Measurements from ENCODE around the gene ZCCHC7. TPM values are rescaled to one million over a fixed set of nuclear protein-coding genes. Genes with fewer than 3 reads are reported as not detected.

ZCCHC7 gene
- total and polyA plus RNA-seq, 5 donors = 4.6 to 17.1 (median 13.8) TPM

DNA sequence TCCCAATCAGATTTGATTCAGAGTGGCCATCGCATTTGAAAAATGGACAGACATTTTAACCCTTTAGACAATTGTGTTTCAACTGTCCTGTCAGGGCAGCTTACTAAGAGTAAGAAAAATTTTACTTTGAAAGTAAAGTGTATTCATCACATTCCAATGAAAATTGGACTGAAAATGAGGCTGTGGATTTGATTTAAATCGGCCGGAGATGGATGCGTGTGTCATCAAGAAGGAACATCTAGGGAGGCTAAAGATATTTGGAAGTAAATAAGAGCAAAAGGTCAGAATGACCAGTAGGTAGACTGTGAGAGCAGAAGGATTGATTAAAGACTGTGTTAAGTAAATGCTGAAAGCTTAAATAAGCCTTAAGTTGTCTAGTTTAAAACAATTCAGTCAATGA, 1.5 kb downstream of the ZCCHC7 start:
- ATAC-seq (no peak), DNase-seq (no peak)
- Histone ChIP-seq H3K27me3 (ENCODE audit: control insufficient read depth, insufficient read depth) (no peaks in the 10 kb centered on the region), H3K9me3 (ENCODE audit: control insufficient read depth, low read length) (no peaks in the 10 kb centered on the region), H3K4me1 (ENCODE audit: control insufficient read depth, insufficient read depth, low read length) (no peaks in the 10 kb centered on the region), H3K27ac (ENCODE audit: low read length) (no peak overlapping the region), H3K4me3 (ENCODE audit: low read length) (no peak overlapping the region)
- 70% methylated on average over 4 of the region's 4 CpGs for WGBS
- intact Hi-C loops (cut with DNase I) = no loop called here

DNA sequence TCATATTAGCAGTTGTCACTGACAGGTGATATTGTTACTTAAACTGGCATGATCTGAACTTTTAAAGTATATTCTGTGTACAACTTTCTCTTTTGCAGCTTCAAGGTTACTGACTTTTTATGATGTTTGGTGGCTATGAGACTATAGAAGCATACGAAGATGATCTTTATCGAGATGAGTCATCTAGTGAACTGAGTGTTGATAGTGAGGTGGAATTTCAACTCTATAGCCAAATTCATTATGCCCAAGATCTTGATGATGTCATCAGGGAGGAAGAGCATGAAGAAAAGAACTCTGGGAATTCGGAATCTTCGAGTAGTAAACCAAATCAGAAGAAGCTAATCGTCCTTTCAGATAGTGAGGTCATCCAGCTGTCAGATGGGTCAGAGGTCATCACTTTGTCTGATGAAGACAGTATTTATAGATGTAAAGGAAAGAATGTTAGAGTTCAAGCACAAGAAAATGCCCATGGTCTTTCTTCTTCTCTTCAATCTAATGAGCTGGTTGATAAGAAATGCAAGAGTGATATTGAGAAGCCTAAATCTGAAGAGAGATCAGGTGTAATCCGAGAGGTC, 5.9 kb downstream of the ZCCHC7 start:
- intact Hi-C loops (cut with DNase I) = no loop called here
- 80% methylated on average over 6 of the region's 6 CpGs for whole genome bisulfite sequencing
- Histone ChIP-seq H3K4me1 (ENCODE audit: control insufficient read depth, insufficient read depth, low read length) (no peaks in the 10 kb centered on the region), H3K27ac (ENCODE audit: low read length) (no peak overlapping the region), H3K9me3 (ENCODE audit: control insufficient read depth, low read length) (no peaks in the 10 kb centered on the region), H3K4me3 (ENCODE audit: low read length) (no peak overlapping the region), H3K27me3 (ENCODE audit: control insufficient read depth, insufficient read depth) (no peaks in the 10 kb centered on the region)
- ATAC-seq (no peak), DNase-seq (no peak)

DNA sequence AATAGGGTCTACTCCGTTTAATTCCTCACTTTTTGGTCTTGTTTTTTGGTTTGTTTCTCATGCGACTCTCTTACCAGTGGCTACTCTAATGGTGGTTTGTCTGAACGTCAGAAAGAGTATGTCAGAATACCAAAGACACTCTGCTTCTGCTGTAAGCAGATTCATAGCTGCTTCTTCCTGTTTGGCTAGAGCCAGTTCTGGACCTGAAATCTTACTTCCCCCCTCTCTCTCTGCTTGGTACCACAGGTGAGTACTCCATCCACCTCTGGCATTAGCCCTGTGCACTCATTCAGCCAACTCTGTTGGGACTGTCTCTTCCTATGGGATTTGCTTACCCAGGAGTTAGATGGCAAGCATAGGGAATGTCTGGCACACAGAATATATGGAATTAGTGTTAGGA, 6.6 kb downstream of the ZCCHC7 start:
- no peaks in the 10 kb centered on the region for H3K9me3 ChIP-seq (ENCODE audit: control insufficient read depth, low read length)
- H3K4me1 ChIP-seq (ENCODE audit: control insufficient read depth, insufficient read depth, low read length) = no peaks in the 10 kb centered on the region
- no peak overlapping the region for H3K27ac ChIP-seq (ENCODE audit: low read length)
- no peak overlapping the region for H3K4me3 ChIP-seq (ENCODE audit: low read length)
- intact Hi-C loops (cut with DNase I) = no loop called here
- H3K27me3 ChIP-seq (ENCODE audit: control insufficient read depth, insufficient read depth) = no peaks in the 10 kb centered on the region
- 96% methylated on average over 3 of the region's 3 CpGs for WGBS
- DNase-seq (no peak), ATAC-seq (no peak)

DNA sequence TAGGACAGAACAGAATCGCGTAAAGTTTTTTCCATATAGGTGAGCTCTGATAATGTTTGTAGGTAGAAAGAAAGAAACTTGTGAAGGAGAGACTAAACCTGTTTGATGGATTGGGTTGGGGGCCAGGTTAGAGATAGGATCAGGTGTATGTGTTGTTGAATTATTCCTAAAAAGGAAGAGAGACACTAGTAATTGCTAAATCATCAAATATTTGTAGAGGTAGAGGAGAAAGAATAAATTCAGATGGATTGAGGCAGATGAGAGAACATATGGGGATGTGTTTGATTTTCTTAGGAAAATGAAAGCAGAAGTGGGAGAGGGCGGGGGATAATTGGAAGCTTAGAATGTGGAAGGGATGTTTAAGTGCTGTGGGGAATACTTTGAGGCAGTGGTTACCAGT, 7.7 kb downstream of the ZCCHC7 start:
- intact Hi-C loops (cut with DNase I) = no loop called here
- H3K4me3 ChIP-seq (ENCODE audit: low read length) = no peak overlapping the region
- no peaks in the 10 kb centered on the region for H3K4me1 ChIP-seq (ENCODE audit: control insufficient read depth, insufficient read depth, low read length)
- ATAC-seq (no peak), DNase-seq (no peak)
- WGBS = 96% methylated on average over 3 of the region's 3 CpGs
- H3K9me3 ChIP-seq (ENCODE audit: control insufficient read depth, low read length) = no peaks in the 10 kb centered on the region
- no peak overlapping the region for H3K27ac ChIP-seq (ENCODE audit: low read length)
- H3K27me3 ChIP-seq (ENCODE audit: control insufficient read depth, insufficient read depth) = no peaks in the 10 kb centered on the region

DNA sequence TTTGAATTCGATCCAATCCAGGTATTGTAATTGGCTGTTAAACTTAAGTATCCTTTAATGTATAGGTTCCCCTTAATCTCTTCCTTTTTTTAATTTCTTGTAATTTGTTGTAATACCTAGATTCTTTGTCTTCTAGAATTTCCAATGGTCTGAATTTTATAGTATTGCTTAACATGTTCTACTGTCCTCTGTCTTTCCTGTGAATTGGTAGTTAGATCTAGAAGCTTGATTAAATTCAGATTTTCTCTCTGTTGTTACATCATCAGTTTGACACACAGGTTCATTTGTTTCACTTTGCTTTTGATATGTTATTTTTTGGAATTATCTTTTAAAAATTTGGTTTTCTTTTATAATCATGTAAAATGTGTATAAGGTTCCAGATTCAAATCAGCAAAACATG, 13.8 kb downstream of the ZCCHC7 start:
- no peak overlapping the region for H3K27ac ChIP-seq (ENCODE audit: low read length)
- no peaks in the 10 kb centered on the region for H3K4me1 ChIP-seq (ENCODE audit: control insufficient read depth, insufficient read depth, low read length)
- 98% methylated on average over 1 of the region's 1 CpG for WGBS
- DNase-seq = no peak
- no peak overlapping the region for H3K4me3 ChIP-seq (ENCODE audit: low read length)
- H3K27me3 ChIP-seq (ENCODE audit: control insufficient read depth, insufficient read depth) = no peaks in the 10 kb centered on the region
- no peaks in the 10 kb centered on the region for H3K9me3 ChIP-seq (ENCODE audit: control insufficient read depth, low read length)
- no peak for ATAC-seq
- intact Hi-C loops (cut with DNase I) = no loop called here

DNA sequence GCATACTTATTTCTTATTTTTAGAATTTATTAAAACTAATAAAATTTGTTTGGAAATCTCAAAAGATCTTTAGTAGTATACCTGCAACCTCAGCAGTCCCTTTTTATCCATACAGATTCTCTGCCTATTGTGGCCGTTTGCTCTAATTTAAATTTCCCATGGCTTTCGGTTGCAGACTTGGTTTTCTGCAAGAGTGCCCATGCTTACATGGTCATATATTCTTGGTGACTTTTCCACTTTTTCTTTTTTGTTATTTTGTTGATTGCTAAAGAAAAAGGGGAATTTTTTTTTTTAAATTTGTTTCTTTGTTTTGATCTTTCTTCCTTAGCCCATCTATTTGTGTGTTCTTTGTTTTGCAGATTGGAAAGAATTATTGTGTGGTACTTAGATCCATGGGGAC, 20.6 kb downstream of the ZCCHC7 start:
- intact Hi-C loops (cut with DNase I) = no loop called here
- Histone ChIP-seq H3K4me1 (ENCODE audit: control insufficient read depth, insufficient read depth, low read length) (no peaks in the 10 kb centered on the region), H3K4me3 (ENCODE audit: low read length) (no peak overlapping the region), H3K9me3 (ENCODE audit: control insufficient read depth, low read length) (no peaks in the 10 kb centered on the region), H3K27ac (ENCODE audit: low read length) (no peak overlapping the region), H3K27me3 (ENCODE audit: control insufficient read depth, insufficient read depth) (no peaks in the 10 kb centered on the region)
- 97% methylated on average over 2 of the region's 2 CpGs for WGBS
- ATAC-seq (no peak), DNase-seq (no peak)

DNA sequence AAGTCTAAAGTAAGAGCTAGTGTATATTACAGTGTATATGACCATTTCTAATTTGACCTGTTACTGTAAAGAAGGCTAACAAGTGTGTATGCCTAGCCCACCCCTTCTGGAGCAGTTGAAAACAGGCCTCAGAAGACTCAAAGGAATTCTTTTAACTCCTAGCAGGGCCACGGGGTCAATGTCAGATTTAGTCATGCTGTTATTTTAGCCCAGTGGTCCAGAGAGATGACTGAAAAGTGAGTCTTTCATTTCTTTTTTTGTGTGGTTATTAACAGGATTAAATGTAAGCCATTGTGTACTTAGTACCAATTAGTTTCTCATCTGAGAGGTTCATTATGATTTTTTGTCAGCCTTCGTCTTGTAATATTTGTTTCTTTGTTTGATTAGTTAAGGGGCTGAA, 24.4 kb downstream of the ZCCHC7 start:
- 76% methylated on average over 2 of the region's 2 CpGs for WGBS
- intact Hi-C loops (cut with DNase I) = no loop called here
- Histone ChIP-seq H3K4me1 (ENCODE audit: control insufficient read depth, insufficient read depth, low read length) (no peaks in the 10 kb centered on the region), H3K27me3 (ENCODE audit: control insufficient read depth, insufficient read depth) (no peaks in the 10 kb centered on the region), H3K27ac (ENCODE audit: low read length) (no peak overlapping the region), H3K9me3 (ENCODE audit: control insufficient read depth, low read length) (no peaks in the 10 kb centered on the region), H3K4me3 (ENCODE audit: low read length) (no peak overlapping the region)
- DNase-seq (no peak), ATAC-seq (no peak)

DNA sequence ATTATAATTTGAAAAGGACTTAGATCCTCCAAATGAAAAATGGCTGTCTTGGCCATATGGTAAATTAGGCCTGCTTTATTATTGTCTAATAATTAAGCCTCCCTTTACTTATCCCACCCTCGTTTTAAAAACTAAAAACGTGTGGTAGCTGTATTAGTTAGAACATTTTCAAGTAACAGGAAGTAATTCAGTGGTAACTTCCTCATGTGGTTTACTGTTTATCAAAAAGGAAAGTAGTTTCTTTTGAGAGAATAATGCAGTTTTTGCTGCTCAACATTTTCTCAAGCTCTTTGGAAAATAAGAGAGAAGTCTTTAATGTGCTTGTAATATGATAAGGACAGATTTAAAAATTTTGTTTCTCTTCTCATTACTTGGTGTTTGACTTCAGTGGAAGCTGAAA, 26.0 kb downstream of the ZCCHC7 start:
- Histone ChIP-seq H3K4me3 (ENCODE audit: low read length) (no peak overlapping the region), H3K9me3 (ENCODE audit: control insufficient read depth, low read length) (no peaks in the 10 kb centered on the region), H3K27me3 (ENCODE audit: control insufficient read depth, insufficient read depth) (no peaks in the 10 kb centered on the region), H3K4me1 (ENCODE audit: control insufficient read depth, insufficient read depth, low read length) (no peaks in the 10 kb centered on the region), H3K27ac (ENCODE audit: low read length) (no peak overlapping the region)
- DNase-seq (no peak), ATAC-seq (no peak)
- WGBS = 41% methylated on average over 2 of the region's 2 CpGs
- intact Hi-C loops (cut with DNase I) = no loop called here

DNA sequence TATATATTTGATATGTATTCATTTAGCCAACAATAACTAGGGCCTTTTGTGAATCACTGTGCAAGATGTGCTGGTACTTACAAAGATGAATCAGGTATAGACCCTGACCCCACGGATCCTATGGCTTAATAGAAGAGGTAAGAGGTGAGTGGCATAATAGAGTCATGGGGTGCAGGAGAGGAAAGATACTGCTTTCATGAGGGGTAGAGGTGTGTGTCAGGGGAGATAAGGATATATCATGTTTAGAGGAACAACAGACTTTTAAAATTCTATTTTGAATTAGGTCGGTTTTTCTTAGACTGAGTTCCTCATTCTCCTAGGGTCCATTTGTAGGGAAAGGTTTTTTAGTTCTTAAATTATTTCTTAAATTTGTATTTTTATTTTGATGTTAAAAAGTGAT, 27.8 kb downstream of the ZCCHC7 start:
- H3K9me3 ChIP-seq (ENCODE audit: control insufficient read depth, low read length) = no peaks in the 10 kb centered on the region
- no peaks in the 10 kb centered on the region for H3K4me1 ChIP-seq (ENCODE audit: control insufficient read depth, insufficient read depth, low read length)
- no peak for DNase-seq
- intact Hi-C loops (cut with DNase I) = no loop called here
- 90% methylated on average over 2 of the region's 2 CpGs for WGBS
- no peak overlapping the region for H3K27ac ChIP-seq (ENCODE audit: low read length)
- ATAC-seq = no peak
- H3K4me3 ChIP-seq (ENCODE audit: low read length) = no peak overlapping the region
- H3K27me3 ChIP-seq (ENCODE audit: control insufficient read depth, insufficient read depth) = no peaks in the 10 kb centered on the region

DNA sequence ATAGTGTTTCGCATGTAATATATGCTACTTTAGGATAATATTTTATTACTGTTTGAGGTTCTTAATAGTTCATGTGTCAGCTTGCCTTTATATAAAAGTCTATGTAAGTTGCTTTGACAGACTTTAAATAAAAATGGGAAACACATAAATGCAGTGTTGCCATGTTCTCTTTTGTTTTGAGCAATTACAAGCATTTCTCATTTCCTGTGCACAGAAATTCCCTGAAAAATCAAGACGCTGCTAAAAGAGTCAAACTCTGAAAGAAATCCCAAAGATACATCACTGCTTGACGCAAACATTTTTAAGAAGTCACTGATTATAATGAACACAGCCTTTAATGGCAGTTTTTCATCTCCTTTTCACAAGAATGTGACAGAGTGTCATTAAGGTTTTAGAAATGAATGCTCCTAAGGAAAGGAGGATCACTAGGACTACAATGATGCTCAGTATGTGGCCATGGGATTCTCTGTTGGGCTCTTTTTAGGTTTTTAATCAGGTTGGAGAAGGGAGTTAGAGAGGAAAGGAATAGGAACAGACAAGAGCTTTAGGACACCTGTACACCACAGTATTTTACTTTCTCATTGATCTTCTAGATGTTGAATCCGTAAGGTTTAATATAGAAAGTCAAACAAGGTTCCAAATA, 29.4 kb downstream of the ZCCHC7 start:
- H3K9me3 ChIP-seq (ENCODE audit: control insufficient read depth, low read length) = no peaks in the 10 kb centered on the region
- no peak for DNase-seq
- no peak overlapping the region for H3K27ac ChIP-seq (ENCODE audit: low read length)
- no peak overlapping the region for H3K4me3 ChIP-seq (ENCODE audit: low read length)
- ATAC-seq = no peak
- intact Hi-C loops (cut with DNase I) = no loop called here
- H3K27me3 ChIP-seq (ENCODE audit: control insufficient read depth, insufficient read depth) = no peaks in the 10 kb centered on the region
- no peaks in the 10 kb centered on the region for H3K4me1 ChIP-seq (ENCODE audit: control insufficient read depth, insufficient read depth, low read length)
- 83% methylated on average over 4 of the region's 4 CpGs for WGBS

DNA sequence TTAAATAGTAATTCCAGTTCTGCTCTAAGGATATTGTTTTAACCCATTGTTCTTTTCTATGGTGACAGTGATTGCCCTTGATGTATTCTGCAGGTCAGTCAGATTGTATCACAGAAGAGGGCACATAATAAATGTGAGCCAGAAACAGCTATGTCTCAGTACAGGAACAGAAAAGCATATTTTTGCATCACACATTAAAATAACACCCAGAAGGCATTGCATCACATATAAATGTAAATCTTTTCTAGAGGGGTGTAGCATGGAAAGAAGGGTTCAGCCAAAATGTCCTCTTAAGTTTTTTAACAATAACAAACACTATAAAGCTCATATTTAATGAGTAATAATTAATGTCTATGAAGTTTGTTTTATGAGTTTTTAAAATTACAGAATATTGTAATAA, 30.0 kb downstream of the ZCCHC7 start:
- DNase-seq (no peak), ATAC-seq (no peak)
- H3K4me3 ChIP-seq (ENCODE audit: low read length) = no peak overlapping the region
- intact Hi-C loops (cut with DNase I) = no loop called here
- H3K27ac ChIP-seq (ENCODE audit: low read length) = no peak overlapping the region
- H3K27me3 ChIP-seq (ENCODE audit: control insufficient read depth, insufficient read depth) = no peaks in the 10 kb centered on the region
- H3K4me1 ChIP-seq (ENCODE audit: control insufficient read depth, insufficient read depth, low read length) = no peaks in the 10 kb centered on the region
- no peaks in the 10 kb centered on the region for H3K9me3 ChIP-seq (ENCODE audit: control insufficient read depth, low read length)

DNA sequence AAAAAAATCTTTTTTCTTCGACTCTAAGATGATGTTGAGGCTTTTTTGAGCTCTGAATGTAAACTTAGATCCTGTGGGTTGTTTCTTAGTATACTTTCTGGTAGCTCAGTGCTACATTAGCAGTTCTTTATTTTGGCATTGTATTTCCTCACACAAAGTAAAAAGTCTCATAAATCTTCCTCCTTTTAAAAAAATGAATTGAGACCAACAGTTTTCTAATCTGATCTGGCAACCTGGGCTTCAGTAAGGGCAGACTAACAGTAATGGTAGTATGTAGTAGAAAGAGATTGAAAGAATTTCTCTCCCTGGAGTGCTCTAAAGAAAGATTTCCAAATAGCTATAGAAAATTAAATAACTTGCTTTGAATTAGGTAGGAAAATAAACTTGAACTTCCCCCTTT, 31.4 kb downstream of the ZCCHC7 start:
- intact Hi-C loops (cut with DNase I) = no loop called here
- Histone ChIP-seq H3K27me3 (ENCODE audit: control insufficient read depth, insufficient read depth) (no peaks in the 10 kb centered on the region), H3K27ac (ENCODE audit: low read length) (no peak overlapping the region), H3K4me3 (ENCODE audit: low read length) (no peak overlapping the region), H3K4me1 (ENCODE audit: control insufficient read depth, insufficient read depth, low read length) (no peaks in the 10 kb centered on the region), H3K9me3 (ENCODE audit: control insufficient read depth, low read length) (no peaks in the 10 kb centered on the region)
- DNase-seq (no peak), ATAC-seq (no peak)
- 78% methylated on average over 1 of the region's 1 CpG for WGBS

Data from right cardiac atrium (tissue), 5 donors.